Stimulated activated CD4-positive, alpha-beta T cell treated with anti-CD3 and anti-CD28 coated beads, Interleukin-15, amount 100 ng/mL, for 1 hour (primary cell): ENCODE results near the gene NPB.

ENCODE experiments used
- DNase-seq, 2 donors: peaks; one replicate each; pipeline ENCODE4 v3.0.0-alpha.2; 2020; ENCODE audit warnings: low read depth in 1 of 2, low spot score in 1 of 2

The NPB gene

DNA sequence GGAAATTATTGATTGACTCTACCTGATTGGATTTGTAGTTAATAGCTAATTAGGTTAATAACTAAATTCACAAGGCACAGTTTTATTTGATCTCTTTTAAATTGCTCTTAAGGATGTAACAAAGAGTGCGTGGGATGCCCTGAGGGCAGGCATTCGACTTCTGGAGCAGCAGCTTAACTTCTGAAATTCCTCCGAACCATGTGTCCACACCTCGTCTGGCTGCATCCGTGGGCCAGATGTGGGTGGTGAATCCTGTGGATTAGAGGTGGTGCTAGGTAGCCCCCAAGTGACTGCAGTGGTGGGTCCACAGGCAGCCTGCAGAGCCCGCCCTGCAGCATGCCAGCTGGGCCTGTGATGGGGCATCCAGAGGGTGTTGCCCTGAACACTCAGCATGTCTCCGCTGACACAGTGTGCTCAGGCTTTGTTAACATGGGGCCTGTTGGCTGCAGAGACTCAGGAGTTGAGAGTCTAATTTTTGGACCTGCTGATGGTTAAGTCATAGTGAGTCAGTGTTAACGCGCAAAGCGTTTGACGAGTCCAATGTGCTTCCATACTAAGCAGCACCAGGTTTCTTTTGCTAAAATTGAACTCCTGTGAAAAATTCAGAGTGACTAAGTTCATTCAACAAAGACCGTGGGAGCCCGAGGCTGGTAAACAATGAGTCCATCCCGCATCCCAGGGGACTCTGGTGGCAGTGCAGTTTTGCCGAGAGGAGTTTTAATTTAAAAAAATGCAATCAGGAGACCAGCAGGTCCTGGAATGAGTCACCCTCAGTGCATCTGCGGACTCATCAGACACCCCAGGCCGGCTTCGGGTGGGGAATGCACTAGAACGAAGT lies 3.8 kb upstream of the NPB start:
- no peak for DNase-seq

DNA sequence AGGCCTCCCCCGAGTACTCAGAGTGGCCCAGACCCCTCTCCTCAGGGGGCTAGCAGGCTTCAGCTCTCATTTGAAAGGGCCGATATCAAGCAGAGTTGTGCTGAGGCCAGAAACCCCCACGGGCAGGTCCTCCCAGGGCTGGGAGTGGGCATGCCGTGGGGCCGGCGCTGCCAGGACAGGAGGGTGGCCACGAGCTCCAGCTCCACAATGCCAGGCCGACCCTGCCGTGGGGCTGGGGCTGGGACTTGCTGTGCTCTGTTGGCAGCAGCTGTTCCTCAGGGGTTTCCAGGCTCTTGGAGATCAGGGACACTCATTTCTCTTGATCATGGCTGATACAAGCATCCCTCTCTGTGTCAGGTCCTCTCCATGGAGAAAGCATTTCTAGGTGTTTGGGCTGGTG lies 3.2 kb upstream of the NPB start:
- no peak for DNase-seq

DNA sequence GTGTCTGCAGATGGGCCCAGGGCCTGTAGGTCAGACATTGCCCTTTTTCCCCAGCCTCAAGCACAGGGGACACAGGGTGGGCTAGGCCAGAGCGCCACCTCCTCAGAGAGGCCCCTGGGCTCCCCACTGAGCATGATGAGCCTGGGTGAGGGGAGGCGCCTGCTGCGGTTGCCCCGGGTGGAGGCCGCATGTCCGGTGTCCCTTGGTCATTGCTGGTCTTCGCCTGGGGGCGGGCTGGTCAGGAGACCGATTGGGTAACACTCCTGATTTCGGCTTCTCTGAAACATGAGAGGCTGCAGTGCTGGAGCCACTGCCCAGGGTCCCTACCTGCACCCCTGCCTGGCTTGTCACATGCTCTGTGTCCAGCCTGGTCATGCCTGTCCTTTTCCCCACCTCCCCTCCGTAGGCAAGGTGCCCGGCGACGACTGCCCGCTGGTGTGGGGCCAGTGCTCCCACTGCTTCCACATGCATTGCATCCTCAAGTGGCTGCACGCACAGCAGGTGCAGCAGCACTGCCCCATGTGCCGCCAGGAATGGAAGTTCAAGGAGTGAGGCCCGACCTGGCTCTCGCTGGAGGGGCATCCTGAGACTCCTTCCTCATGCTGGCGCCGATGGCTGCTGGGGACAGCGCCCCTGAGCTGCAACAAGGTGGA lies 2.4 kb upstream of the NPB start:
- no peak for DNase-seq

DNA sequence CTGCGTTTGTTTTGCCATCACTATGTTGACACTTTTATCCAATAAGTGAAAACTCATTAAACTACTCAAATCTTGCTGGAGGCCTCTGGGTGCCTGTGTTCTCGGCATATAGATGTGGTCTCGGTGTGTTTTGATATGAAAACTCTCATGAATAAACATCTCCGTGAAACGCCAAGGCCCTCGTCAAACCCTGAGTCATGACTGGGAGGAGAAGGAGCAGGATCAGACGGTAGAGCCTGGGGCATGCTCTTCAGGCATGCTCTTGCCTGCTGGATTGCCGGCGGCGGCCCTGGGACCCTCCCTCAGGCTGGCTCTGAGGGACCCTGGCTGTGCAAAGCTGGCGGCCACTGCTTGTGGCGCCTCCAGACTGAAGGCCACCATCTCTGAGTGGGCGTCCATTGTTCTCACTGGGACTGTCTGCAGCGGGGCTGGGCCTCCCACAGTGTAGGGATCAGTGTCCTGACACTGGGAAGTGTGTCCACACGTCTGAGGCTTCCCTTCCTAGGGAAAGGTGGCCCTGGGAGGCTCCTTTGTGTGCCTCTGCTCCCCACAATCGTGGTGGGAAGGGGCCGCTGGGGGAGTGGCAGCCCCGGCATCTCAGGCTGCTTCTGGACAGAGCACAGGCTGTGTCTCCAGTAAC lies 1.7 kb upstream of the NPB start:
- DNase-seq = no peak

DNA sequence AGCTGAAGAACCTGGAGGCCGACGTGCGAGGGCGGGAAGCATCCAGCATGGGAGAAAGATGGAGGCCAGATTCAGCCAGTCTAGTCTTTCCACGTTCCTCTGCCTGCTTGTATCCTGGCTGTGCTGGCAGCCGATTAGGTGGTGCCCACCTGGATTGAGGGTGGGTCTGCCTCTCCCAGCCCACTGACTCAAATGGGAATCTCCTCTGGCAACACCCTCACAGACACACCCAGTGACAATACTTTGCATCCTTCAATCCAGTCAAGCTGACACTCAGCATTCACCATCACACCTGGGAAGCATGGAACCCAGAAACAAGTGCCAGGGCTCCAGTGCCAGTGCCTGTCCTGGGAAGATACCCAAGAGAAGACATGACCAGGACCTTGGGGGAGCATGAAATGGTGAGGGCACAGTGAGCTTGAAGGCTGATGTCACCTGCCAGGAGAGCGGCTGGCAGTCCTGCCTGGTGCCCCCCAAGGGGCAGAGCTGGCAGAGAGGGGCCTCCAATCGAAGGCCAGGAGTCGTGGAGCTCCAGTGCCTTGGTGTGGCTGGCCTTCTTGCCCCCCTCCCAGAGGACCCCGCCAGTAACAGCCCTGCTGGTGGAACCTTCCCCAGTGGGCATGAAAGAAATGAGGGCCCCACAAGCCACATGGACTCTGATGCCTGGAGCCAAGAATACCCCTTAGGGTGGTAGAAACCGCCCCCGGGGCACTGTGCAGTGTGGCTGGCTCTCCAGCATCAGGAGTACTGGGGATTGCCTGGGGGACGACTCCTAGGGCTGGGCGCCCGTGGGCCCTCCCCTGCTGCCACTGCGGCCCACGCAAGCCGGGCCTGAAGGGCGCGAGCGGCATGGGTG lies 643 bp upstream of the NPB start:
- no peak for DNase-seq

DNA sequence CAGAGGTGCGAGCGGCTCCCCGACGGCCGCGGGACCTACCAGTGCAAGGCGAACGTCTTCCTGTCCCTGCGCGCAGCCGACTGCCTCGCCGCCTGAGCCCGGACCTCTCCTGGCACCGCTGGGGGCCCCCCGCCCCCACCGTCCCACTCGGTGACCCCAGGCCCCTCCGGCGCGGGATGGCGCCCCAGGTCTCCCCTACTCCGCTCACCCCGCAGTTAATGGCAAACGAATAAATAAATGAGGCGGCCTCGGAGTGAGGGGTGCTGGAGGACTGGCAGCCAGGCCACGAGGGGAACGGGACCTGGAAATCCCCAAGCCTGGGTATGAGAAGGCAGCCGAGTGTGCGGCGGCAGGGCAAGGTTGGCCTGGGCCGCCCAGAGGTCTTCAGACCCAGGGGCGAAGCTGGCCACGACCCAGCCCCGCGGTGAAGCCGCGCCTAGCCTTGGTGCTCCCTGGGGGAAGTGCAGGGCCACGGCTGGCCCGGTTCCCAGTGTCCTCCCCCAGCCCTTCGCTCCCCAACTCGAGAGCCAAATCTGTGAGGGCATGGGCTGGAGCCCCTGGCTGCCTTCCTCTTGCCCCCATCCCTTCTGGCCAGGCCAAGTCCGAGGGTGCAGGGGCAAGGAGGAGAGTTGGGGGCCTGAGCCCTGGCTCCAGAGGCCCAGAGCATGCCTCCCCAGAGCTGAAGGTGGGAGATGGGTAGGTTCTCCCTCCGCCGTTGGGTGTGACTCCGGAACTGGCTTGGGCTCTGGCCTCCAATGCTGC lies 796 bp downstream of the NPB start:
- DNase-seq = no peak

DNA sequence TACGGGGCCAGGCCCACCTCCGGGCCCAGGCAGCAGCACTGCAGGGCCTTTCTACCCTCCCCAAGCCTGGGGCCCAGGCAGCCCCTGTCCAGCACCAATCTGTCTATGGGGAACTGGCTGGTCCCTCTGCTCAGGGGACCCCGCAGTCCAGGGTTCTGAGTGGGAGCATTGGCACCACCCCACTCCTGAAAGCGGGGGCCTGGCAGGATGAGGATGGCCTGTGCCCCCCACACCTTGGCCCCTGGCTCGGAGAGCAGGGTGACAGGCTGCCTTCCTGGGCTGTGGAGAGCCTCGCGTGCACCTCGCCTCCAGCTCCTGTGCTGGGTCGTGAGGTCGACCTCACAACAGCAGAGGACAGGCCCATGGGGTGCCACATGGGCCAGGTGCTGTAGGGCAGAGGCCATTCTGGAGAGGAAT lies 1.4 kb downstream of the NPB start:
- no peak for DNase-seq

DNA sequence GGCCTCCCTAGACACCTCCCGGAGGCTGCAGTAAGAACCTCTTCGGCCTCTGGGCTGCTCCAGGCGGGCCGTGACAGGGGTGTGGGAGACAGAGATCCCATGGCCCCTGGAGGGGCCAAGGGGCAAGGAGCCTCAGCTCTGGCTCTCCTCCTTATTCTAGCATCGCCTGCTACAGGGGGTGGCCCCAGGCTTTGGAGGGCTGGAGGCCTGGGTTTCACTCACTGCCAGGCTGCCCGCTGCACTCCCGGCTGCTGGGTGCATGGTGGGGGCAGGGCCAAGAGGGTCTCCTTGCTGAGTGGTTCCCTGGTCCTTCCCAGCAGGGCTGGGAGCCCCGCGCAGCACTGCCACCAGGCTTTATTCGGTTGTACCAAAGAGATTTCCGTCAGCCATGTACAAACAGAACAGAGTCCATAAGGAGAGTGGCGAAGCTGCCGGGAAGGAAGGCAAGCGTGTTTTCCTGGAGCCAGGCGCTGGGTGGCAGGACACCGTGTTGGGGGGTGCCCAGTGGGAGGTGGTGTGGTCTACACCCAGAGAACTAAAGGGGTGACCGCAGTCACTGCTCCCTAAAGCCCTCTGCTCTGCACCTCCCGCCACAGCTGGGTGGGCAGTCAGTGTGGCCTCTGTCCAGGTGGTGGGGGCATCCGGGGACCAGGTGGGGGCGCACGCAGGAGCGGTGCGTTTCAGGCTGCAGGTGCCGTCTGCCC lies 2.0 kb downstream of the NPB start:
- DNase-seq = no peak

DNA sequence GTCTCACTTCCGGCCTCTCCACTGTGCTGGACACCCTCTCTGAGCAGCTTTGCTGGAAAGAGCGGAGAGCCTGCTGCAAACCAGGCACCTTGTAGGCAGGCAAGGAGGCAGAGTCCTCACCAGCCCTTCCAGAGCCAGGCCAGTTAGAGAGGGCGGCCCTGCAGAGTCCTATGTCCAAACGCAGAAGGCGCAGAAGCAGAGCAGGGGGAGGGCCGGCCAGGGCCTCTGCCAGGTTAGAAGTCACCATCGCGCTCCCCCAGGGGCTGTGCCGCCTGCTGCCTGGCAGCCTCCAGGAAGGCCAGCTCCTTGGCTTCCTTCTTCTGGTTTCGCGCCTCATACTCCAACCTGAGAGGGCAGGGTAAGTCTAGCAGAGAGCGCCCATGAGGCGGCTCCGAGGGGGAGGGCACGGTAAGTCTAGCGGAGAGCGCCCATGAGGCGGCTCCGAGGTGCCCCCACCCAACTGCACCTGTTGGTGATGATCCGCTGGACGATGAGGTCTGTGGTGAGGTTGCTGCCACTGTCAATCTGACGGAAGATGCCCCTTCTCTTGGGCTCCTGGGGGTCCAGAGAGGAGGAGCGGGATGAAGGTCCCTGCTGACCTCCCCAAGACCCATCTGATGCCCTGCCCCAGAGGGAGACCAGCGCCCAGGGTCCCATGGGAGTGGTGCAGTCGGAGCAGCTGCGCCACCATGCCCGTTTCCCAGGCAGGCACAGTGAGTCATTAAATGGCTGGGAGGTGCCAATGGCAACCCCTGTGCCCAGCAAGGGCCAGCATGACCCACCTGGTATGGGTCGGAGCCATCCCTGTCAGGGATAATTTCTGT lies 2.8 kb downstream of the NPB start:
- no peak for DNase-seq

DNA sequence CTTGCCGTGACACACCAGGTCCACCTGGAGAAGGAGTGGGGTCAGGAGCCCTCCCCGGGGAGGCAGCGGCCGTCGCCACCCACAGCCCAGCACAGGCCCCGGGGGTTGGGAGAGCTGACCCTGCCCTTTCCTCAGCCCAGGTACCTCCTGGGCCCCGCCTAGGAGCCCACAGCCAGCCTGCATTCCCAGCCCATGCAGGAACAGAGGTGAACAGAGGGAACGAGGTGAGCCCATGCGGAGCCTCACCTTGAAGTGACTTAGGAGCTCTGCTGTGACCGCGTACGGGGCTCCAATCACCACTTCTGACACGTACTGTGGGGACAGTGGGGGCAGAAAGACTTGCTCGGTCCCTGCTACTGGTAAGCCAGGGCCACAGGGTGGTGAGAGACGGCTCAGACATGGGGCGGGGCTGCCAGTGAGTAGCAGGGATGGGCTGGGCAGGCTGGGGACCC lies 3.4 kb downstream of the NPB start:
- DNase-seq = no peak

DNA sequence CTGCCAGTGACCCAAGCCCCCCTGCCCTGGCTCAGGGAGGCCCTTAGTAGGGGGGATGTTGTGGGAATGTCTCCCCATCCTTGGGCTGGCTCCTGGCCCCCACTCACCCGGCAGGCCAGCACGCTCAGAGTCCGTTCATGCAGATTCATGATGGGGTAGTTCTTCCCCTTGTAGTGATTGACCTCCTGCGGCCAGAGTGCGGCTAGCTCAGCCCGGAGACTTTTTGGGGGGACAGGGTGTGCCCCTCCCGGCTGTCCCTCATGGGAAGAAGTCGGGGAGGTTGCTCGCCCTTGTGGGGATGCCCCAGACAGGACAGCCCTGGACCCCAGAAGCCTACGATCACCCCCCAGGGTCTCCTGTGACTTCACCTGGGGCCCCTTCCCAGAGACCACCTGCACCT lies 4.0 kb downstream of the NPB start:
- DNase-seq = no peak

DNA sequence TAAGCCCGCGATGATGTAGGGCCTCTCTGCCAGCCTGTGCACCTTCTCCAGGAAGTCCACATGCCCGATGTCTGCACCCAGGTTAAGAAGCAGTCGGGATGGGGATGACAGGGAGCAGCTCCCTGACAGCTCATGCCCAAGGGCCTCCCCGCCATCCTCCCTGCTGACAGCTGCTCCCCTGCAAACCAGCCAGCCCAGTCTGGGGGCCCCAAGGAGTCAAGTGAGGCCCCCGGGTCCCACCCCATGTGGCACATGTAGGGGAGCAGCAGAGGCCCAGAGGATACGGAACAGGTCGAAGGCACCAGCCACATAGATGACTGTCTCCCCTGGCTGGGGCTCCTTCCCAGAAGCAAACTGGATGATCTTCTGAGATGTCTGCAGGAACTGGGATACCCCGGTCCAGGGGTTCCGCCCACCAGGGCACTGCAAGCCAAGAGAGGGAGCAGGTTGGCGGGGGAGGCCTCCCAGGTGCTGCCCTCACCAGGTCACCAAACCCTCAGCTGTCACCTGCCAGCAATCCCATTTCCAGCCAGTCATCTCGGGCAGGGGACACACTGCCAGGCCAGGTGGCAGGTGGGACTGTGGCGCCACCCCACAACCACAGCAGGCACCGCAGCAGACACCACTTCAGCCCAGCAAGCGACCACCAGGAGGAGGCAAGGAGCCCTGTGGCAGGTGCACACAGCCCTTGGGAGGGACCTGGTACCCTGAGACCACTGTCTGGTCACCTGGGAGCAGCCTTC lies 4.6 kb downstream of the NPB start:
- DNase-seq = no peak

DNA sequence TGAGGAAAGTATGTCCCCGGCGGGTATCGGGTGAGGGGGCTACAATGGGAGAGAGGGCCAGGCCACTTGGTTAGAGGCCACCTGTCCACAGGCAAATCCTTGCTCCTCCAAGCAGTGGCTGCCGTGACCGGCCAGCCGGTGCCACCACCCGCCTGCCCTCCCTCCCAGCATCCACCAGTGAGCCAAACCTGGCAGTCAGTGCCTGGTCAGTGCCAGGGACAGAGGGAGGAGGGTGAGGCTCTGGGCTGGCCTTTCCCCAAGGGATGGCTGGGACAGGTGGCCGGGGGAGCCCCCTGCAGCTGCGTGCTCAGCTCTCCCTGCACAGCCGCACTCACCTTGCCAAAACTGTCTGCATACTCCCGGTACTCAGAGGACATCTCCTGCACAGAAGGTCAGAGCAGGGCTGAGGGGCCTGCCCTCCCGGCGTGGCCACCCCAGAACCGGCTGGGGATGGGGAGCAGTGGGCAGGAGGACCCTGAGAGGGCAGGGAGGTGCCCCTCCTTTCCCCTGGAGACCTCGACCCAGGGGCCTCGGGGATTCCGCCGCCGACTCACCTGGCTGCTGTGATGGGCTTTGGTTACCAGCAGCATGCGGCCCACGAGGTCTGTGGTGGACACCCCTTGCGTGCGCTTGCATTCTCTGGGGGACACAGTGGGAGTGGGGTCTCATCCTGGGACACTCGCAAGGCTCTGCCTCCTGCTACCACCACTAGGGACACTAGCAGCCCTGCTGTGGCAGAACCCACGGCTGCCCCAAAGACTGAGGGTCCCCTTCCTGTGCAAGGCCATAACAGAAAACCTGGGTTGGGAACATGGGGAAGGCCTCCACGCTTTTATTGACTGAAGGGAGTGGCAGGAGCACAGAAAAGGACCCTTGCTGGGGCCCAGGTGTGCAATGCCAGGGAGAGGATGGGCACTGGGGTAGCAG lies 5.4 kb downstream of the NPB start:
- DNase-seq = no peak

DNA sequence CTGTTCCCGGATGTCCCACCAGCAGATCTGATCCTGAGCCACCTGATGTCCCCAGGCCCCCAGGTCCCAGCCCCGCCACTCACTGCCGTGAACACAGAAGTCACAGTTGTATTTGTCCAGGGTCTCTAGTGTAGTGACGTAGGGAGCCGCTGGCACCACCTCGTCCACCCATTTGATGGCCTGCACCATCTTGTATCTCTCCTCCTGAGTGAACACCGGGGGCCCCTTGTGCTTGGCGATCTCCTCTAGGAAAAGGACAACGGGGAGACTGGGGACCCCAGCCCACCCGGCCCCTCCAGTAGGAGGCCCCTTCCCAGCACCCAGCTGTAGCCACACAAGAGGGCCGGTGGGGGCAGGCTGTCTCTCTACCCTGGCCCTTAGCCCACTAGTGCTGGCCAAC lies 6.8 kb downstream of the NPB start:
- no peak for DNase-seq

DNA sequence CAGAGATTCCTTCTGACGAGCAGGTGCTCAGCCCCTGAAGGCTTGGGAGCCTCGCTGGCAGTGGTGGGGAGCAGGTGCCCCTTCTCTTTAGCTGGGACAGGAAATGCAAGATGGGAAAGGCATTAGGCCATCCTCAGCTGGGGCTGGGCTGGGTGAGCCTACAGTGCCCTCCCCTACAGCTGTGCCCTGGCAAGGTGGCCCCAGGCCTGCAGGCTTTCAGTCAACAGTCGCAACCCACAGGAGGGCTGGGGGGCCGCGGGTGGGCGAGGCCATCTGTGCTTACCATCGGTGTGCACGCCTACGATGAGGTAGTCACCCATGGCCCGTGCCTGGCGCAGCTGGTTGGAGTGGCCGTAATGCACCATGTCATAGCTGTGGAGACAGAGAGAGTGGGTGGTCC lies 7.2 kb downstream of the NPB start:
- no peak for DNase-seq

DNA sequence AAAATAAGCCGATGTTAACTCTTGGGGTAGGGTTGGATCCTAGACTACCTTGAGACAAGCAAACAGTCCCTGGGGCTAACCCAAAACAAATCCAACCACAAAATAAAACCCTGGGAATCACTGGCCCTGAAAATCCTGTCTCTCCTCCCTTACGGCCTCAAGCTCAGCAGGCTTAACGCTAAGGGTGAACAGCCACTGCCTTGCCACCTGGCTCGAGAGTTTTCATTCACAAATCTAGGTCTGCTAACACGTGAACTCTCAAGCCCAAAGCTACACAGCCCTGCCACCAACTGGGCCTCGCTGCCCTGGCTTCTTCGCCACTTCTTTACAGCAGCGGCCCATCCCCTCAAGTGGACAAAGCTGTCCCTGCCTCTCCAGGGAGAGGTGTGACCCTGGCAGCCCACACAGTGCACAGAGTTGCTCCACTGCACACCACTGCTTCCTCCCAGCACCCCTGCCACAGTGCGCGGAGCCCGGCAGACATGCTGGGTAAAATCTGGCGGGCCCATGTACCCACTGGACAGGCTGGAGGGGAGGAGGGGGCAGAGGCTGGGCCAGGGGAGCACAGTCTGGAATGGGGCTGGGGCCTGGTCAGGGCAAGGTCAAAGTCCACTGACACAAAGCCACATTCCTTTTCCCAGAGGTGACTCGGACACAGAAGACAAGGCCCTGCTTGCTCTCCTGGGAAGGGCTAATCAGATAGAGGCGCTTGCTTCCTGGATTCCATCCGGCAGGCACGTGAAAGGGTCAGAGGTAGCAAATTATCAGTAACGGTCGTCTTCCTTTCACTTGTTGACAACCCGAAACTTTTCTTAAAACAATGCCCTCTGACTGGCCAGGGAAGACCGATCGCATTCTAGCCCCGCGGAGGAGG lies 8.2 kb downstream of the NPB start:
- no peak for DNase-seq
